Endothelial cell of umbilical vein (primary cell): ENCODE measurements around the gene NMRK2. TPM values are rescaled to one million over a fixed set of nuclear protein-coding genes. Genes with fewer than 3 reads are reported as not detected.

Experiments used
- BruUV-seq: library from RNA; stranded (reverse); fragments of 400-500 nt; replicated peaks from 2 replicates; lab custom pipeline; 2021; lab: Mats Ljungman, UMichigan
- CTCF ChIA-PET: fragments of 300-600, 350-600 bp; sonication (Branson Sonifier 250); formaldehyde crosslinking; loops from one replicate; lab custom pipeline; 2021; ENCODE audit warnings: antibody characterized with exemption, inconsistent platforms; lab: Charles Lee
- POLR2A ChIA-PET: fragments of 300-600, 350-600 bp; sonication (Branson Sonifier 250); formaldehyde crosslinking; loops from one replicate; lab custom pipeline; 2021; ENCODE audit warnings: antibody characterized with exemption, inconsistent platforms; lab: Charles Lee
- DNase-seq: peaks from one replicate; pipeline ENCODE4 v3.0.0-alpha.2; 2011; ENCODE audit warnings: low read depth, low spot score
- FAIRE-seq: peaks from 2 replicates; lab custom pipeline; 2011; peaks lifted over from hg19 to GRCh38; lab: Jason Lieb, UNC
- H2AFZ ChIP-seq: 2 replicates; pipeline ENCODE4 v1.6.0; 2012; ENCODE audit warnings: low read depth, low read length, control low read depth, inconsistent platforms
- H3K27ac ChIP-seq: 2 replicates; pipeline ENCODE4 v1.5.1; 2011; ENCODE audit warnings: low read depth, mild to moderate bottlenecking, control low read depth, low read length, moderate library complexity; ENCODE audit not compliant: insufficient read depth
- H3K27me3 ChIP-seq, 2 experiments: 2 replicates each; pipeline versions ENCODE4 v1.6.0 to v1.6.1; 2011; ENCODE audit warnings: low read length in 2 of 2, mixed read lengths in 1 of 2; ENCODE audit not compliant: control insufficient read depth in 2 of 2, insufficient read depth in 2 of 2
- H3K36me3 ChIP-seq, 2 experiments: 2 replicates in 1 of 2; 3 replicates in 1 of 2; pipeline ENCODE4 v1.5.1; 2011; ENCODE audit warnings: low read length in 2 of 2, mild to moderate bottlenecking in 1 of 2, moderate library complexity in 1 of 2; ENCODE audit not compliant: control insufficient read depth in 2 of 2, insufficient read depth in 2 of 2; ENCODE audit errors: extremely low read depth in 1 of 2
- H3K4me1 ChIP-seq: 3 replicates; pipeline ENCODE4 v1.5.1; 2011; ENCODE audit warnings: mild to moderate bottlenecking, low read length; ENCODE audit not compliant: control insufficient read depth, insufficient read depth; ENCODE audit errors: extremely low read depth
- H3K4me2 ChIP-seq: 2 replicates; pipeline ENCODE4 v1.6.1; 2011; ENCODE audit warnings: low read length, control low read depth, mixed read lengths; ENCODE audit not compliant: insufficient read depth
- H3K4me3 ChIP-seq, 3 experiments: fragments of 200-600 bp in 1 of 3; sonication (generic), shearing (Covaris generic) in 1 of 3; replicated peaks in 1 of 3; 2 replicates each; pipeline ENCODE4 v1.5.1; 2011 to 2016; ENCODE audit warnings: control low read depth in 3 of 3, low read length in 3 of 3, mild to moderate bottlenecking in 2 of 3, inconsistent platforms in 1 of 3, low read depth in 1 of 3, moderate library complexity in 1 of 3; ENCODE audit not compliant: insufficient read depth in 1 of 3
- H3K79me2 ChIP-seq: 2 replicates; pipeline ENCODE4 v1.6.0; 2012; ENCODE audit warnings: low read length, inconsistent platforms; ENCODE audit not compliant: control insufficient read depth, insufficient read depth
- H3K9ac ChIP-seq: replicated peaks from 2 replicates; pipeline ENCODE3; 2011; ENCODE audit warnings: low read length, control low read depth; ENCODE audit not compliant: insufficient read depth; ENCODE audit errors: extremely low read depth
- H3K9me1 ChIP-seq: replicated peaks from 3 replicates; pipeline ENCODE4 v1.6.0; 2011; ENCODE audit warnings: mild to moderate bottlenecking, low read length; ENCODE audit not compliant: control insufficient read depth, insufficient read depth; ENCODE audit errors: extremely low read depth
- H3K9me3 ChIP-seq: replicated peaks from 2 replicates; pipeline ENCODE4 v1.5.1; 2012; ENCODE audit warnings: low read length, inconsistent platforms; ENCODE audit not compliant: control insufficient read depth, insufficient read depth
- H4K20me1 ChIP-seq: replicated peaks from 2 replicates; pipeline ENCODE3; 2011; ENCODE audit warnings: mild to moderate bottlenecking, low read length; ENCODE audit not compliant: control insufficient read depth, insufficient read depth; ENCODE audit errors: extremely low read depth
- EZH2 ChIP-seq: IDR thresholded peaks from 2 replicates; pipeline ENCODE4 v1.6.1; 2012; ENCODE audit warnings: borderline replicate concordance, low read depth, mild to moderate bottlenecking, moderate library complexity, low read length, inconsistent platforms; ENCODE audit not compliant: severe bottlenecking
- GATA2 ChIP-seq: IDR thresholded peaks from 2 replicates; pipeline ENCODE4 v1.7.0; 2011; ENCODE audit warnings: low read depth, mild to moderate bottlenecking, moderate library complexity, mixed read lengths, low read length; ENCODE audit not compliant: insufficient read length, insufficient read depth
- JUN ChIP-seq: IDR thresholded peaks from 2 replicates; pipeline ENCODE4 v1.6.1; 2011; ENCODE audit warnings: borderline replicate concordance, low read depth; ENCODE audit not compliant: insufficient read length, insufficient read depth
- MYC ChIP-seq: IDR thresholded peaks from one replicate; pipeline ENCODE4 v1.6.1; 2011; ENCODE audit warnings: mild to moderate bottlenecking, low read depth, low read length
- POLR2A ChIP-seq: IDR thresholded peaks from 2 replicates; pipeline ENCODE4 v1.6.1; 2012; ENCODE audit warnings: low read depth, mild to moderate bottlenecking, control low read depth, low read length
- POLR2AphosphoS5 ChIP-seq: IDR thresholded peaks from 2 replicates; pipeline ENCODE4 v1.6.1; 2012; ENCODE audit warnings: low read depth, mild to moderate bottlenecking, control low read depth, low read length, moderate library complexity; ENCODE audit not compliant: insufficient read depth
- dilution Hi-C: fragments of 300-500 bp; cut with MboI; formaldehyde crosslinking; loops from one replicate; pipeline ENCODE4 v1.15.0; 2019; ENCODE audit warnings: low sequenced_read_pairs; ENCODE audit not compliant: extremely low pct_ligation_motif_present
- intact Hi-C: fragments of 100-400 bp; cut with micrococcal nuclease; formaldehyde crosslinking; loops from one replicate; pipeline ENCODE4 v1.10.0; 2022
- polyA plus RNA-seq, 4 experiments: library from polyadenylated mRNA; depleted of rRNA in 3 of 4; stranded (reverse) in 3 of 4; unstranded in 1 of 4; fragments of >200 nt; gene quantifications; 2 replicates each; pipeline versions ENCODE4 v1.2.1 to v1.2.3, GENCODE V29; 2011 to 2012; ENCODE audit warnings: missing spikeins in 1 of 4
- total RNA-seq: library from RNA; stranded (reverse); gene quantifications from 2 replicates; pipeline ENCODE4 v1.2.3, GENCODE V29; 2021
- TF ChIP-seq, protein P1 (sequence below), 2 donors: IDR thresholded peaks; 1 replicate in 1 of 2; 2 replicates in 1 of 2; pipeline ENCODE4 v1.5.1; 2011; ENCODE audit warnings: low read length in 2 of 2, mild to moderate bottlenecking in 2 of 2, moderate library complexity in 2 of 2, control low read depth in 1 of 2, inconsistent platforms in 1 of 2, low read depth in 1 of 2; ENCODE audit not compliant: insufficient read depth in 1 of 2; ENCODE audit errors: extremely low read depth in 1 of 2

Gene NMRK2
- total and polyA plus RNA-seq, 2 donors (not counting 3 experiments of a cell fraction or from before 2014, with no cell fraction given) = not detected

- DNase-seq (no peak), FAIRE-seq (no peak)
- H3K27ac ChIP-seq = no peak overlapping the region
- no peaks in the 10 kb centered on the region for H3K27me3 ChIP-seq
- H3K4me3 ChIP-seq = no peak overlapping the region
- ChIA-PET POLR2A (interaction anchor here (1.0 to 3.9 kb wide), 2 partner anchors 10 to 12 kb away, joined by 3 to 29 read pairs; partner anchors contain the start of gene DAPK3), CTCF (no interaction called here)
- peaks cover 56 to 79% of the 10 kb centered on the region in 2 experiments for H3K36me3 ChIP-seq
- H3K9me3 ChIP-seq = no peaks in the 10 kb centered on the region
- H3K79me2 ChIP-seq = peaks cover 91% of the 10 kb centered on the region
- intact Hi-C loops (no loop called here), dilution Hi-C loops (no loop called here)
- H4K20me1 ChIP-seq = no peaks in the 10 kb centered on the region
- no peaks in the 10 kb centered on the region for H3K9me1 ChIP-seq
- TF ChIP-seq POLR2AphosphoS5 = peak; percentile 10
- TF ChIP-seq MYC = no peak
- TF ChIP-seq EZH2 = no peak
- peaks cover 15% of the 10 kb centered on the region for H3K4me1 ChIP-seq
- H3K4me2 ChIP-seq = no peak overlapping the region
- no peak overlapping the region for H3K9ac ChIP-seq
- no peak overlapping the region for H2AFZ ChIP-seq
- BruUV-seq = no TSS peak
These were observed 47.7 kb downstream of the NMRK2 start for GRCh38 chr19:3980353-3981251.

DNA sequence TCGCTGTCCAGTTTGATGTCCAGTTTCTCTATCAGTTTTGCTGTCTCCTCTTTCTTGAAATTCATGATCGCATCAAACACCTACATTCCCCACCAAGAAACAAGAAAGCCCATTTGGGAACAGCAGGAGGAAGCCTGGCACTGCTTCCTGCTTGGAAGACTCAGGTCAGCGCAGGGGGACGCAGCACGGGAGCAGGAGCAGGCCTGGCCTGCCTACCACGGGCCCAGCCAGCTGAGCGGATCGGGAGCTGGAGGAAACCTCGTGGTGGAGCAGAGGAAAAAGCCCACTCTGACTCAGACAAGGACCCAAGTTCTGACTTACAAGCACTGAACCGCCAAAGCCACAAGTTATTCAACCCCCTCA, 48.5 kb downstream of the NMRK2 start:
- CTCF ChIA-PET = no interaction called here
- Histone ChIP-seq H2AFZ (no peak overlapping the region), H3K79me2 (peaks cover 84% of the 10 kb centered on the region), H4K20me1 (no peaks in the 10 kb centered on the region), H3K27ac (no peak overlapping the region), H3K9me3 (no peaks in the 10 kb centered on the region), H3K27me3 (no peaks in the 10 kb centered on the region), H3K4me1 (peaks cover 22% of the 10 kb centered on the region), H3K9me1 (no peaks in the 10 kb centered on the region), H3K4me2 (no peak overlapping the region), H3K4me3 (no peak overlapping the region), H3K36me3 (peaks cover 52 to 73% of the 10 kb centered on the region in 2 experiments), H3K9ac (no peak overlapping the region)
- intact Hi-C loops (no loop called here), dilution Hi-C loops (no loop called here)
- FAIRE-seq (peak; percentile 54), DNase-seq (no peak)
- TF ChIP-seq POLR2A = no peak
- no peak for TF ChIP-seq JUN
- TF ChIP-seq GATA2 = no peak
- TF ChIP-seq, protein P1, sequence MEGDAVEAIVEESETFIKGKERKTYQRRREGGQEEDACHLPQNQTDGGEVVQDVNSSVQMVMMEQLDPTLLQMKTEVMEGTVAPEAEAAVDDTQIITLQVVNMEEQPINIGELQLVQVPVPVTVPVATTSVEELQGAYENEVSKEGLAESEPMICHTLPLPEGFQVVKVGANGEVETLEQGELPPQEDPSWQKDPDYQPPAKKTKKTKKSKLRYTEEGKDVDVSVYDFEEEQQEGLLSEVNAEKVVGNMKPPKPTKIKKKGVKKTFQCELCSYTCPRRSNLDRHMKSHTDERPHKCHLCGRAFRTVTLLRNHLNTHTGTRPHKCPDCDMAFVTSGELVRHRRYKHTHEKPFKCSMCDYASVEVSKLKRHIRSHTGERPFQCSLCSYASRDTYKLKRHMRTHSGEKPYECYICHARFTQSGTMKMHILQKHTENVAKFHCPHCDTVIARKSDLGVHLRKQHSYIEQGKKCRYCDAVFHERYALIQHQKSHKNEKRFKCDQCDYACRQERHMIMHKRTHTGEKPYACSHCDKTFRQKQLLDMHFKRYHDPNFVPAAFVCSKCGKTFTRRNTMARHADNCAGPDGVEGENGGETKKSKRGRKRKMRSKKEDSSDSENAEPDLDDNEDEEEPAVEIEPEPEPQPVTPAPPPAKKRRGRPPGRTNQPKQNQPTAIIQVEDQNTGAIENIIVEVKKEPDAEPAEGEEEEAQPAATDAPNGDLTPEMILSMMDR (IDR thresholded peaks at IDR 0.05; ENCODE audit: extremely low read depth in 1 of 2, insufficient read depth in 1 of 2, low read depth in 1 of 2, low read length in 2 of 2) = no peak
- TF ChIP-seq EZH2 = no peak
- POLR2A ChIA-PET = interaction anchor here (3.9 to 5.3 kb wide), 2 partner anchors 11 to 12 kb away, joined by 29 to 82 read pairs; partner anchors contain the start of gene DAPK3
- BruUV-seq = no TSS peak
